Stimulated activated naive CD4-positive, alpha-beta T cell (primary cell): ENCODE measurements around the gene SHROOM2.
A peak's percentile ranks its signal among the peaks of the same experiment; 100 is the strongest.

ENCODE experiments used
- DNase-seq, 6 experiments: peaks; one replicate each; lab custom pipeline; 2025; lab: John Stamatoyannopoulos, UW

The SHROOM2 gene

DNA sequence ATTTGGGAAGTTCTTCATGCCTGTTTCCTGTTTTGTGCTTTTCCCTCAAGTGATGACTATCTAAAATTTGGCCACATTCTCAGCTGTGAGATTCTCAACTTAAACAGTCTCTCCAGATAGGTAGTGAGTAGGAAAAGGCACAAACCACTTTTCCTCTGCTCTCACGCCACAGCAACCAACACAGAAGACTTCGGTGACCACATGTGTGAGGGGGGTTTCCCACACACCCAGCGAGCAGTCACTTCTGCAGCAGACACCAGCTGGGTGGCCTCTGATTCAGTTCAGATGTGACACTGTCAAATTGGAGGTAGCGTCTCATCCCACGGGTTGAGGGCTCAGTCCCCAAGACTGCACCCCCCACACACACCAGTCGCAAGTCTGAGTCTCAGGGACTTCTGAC, 155.9 kb downstream of the SHROOM2 start:
- no peak for DNase-seq

DNA sequence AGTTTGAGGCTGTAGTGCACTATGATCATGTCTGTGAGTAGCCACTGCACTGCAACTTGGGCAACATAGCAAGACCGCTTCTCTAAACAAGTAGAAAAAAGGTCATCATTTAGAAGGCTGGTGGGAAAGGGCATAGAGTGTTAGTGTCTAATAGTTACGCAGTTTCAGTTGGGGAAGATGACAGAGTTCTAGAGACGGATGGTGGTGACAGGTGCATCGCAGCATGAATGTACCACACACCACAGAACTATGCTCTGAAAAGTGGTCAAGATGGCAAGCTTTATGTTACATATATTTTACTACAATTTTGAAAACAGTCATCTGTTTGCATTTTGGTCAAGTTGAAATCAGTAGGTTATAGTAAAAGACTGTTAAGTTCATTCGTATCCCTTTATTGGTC, 157.2 kb downstream of the SHROOM2 start:
- no peak for DNase-seq

DNA sequence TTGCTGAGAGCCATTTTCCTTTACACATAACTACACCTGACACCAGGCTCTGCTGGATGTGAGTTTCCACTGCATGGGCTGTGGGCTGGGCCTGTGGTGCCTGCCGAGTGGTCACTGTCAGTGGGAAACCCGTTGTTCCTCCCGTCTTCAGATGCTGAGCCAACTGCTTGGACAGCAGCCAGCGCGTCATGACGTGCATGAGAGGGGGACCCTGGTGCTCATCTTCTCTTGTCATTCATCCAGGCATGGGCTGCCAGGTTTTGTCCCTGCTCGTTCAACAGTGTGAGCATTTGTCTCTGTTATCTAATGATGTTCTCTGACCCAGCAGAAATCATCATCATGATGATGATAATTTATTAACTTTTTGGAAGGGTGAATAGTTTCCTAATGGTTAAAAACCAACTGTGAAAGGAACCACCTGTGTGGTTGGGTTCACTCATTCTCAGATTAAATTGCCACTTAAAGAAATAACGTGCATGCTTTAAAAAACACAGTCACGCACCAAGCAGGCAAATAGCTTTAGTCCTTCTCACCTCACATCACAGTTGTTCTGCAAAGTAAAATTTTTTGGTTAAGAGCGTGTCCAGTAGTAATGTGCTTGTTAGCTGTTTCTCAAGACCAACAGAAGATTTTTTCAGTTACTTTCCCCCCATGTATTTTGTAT, 161.0 kb downstream of the SHROOM2 start:
- no peak for DNase-seq

DNA sequence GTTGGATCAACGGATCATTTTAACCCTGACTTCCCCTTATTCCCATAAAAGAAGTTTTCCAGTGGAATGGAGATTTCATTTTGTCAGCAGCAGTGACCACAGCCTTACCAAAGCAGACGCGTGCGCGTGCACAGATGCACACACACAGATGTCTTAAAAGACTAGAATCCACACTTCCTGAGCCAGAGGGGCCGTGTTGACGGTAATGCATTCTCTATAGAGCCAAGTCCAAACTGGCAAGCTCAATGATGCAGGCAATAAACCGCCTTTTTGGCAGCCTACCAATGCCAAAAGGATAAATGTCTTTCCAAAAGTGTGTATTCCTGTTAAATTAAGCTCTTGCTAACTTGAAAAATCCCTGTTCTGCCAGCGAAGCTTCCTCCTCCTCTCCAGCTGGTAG, 162.2 kb downstream of the SHROOM2 start:
- no peak for DNase-seq

DNA sequence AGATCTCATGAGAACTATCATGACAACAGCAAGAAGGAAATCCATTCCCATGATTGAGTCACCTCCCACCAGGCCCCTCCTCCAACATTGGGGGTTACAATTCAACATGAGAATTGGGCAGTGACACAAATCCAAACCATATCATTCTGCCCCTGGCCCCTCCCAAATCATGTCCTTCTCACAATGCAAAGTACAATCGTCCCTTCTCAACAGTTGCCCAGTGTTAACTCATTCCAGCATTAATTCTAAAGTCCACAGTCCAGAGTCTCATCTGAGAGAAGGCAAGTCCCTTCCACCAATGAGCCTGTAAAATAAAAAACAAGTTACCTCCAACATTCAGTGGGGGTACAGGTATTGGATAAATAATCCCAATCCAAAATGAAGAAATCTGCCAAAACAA, 166.1 kb downstream of the SHROOM2 start:
- no peak for DNase-seq

DNA sequence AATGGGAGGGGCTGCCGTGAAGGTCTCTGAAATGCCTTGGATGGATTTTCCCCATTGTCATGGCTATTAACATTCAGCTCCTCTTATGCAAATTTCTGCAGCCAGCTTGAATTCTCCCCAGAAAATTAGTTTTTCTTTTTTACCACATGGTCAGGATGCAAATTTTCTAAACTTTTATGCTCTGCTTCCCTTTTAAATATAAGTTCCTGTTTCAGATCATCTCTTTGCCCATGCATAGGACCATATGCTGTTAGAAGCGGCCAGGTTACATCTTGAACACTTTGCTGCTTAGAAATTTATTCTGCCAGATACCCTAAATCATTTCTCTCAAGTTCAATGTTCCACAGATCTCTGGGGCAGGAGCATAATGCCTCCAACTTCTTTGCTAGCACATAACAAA, 167.2 kb downstream of the SHROOM2 start:
- no peak for DNase-seq

DNA sequence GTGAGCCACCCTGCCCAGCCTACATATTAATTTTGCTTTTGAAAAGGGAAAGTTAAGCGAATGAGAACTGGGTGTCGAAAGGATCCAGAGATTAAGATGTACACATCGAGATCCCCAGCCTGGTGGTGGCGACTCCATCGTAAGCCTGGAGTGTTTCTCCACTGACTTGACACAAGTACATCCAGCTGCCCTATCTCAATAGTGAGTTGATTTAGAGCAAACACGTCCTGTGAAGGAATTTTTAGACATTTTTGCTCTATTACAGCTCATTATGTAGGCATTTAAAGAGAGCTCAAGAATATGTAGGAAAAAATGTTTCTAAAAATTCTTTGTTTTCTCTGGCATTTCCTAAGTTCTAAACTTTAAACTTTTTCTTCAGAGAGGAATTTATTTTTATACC, 169.3 kb downstream of the SHROOM2 start:
- DNase-seq: no peak

DNA sequence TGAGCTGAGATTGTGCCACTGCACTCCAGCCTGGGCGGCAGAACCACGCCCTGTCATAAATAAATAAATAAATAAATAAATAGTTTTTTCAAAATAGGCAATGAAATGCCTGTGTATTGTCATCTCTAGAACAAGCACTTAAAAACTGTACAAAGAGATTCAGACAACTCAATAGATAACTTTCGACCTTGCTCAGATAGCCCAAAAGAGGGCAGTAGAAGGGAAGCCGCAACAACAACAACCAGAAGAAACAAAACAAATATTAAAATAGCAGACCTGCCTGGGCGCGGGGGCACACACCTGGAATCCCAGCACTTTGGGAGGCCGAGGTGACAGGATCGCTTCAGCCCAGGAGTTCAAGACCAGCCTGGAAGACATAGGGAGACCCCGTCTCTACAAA, 171.5 kb downstream of the SHROOM2 start:
- DNase-seq: no peak

DNA sequence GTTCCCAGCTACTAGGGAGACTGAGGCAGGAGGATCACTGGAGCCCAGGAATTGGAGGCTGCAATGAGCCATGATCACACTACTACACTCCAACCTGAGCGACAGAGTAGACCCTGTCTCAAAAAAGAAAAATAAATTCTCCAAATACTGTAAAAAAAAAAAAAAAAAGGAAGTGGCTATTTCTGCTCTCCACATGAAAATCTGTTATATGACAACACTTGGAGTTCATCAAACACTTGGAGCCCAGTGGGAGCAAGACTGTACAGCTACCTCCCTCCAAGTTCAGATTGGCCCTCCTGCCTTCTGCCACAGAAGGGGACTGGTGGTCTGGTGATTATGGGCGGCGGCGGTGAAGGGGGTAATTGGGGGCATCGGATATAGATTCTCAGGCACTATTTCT, 172.0 kb downstream of the SHROOM2 start:
- DNase-seq: no peak

DNA sequence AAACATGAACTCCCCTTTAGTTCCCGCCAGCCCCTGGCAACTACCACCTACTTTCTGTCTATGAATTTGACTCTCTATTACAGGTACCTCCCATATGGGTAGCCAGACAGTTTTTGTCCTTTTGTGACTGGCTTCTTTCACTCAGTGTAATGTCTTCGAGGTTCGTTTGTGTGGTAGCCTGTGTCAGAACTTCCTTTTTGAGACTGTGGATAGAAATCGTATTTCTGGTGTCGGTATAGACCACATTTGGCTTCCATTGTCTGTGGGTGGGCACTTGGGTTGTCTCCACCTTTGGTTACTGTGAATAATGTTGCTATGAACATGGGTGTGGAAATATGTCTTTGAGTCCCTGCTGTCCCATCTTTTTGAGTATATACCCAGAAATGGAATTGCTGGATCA, 175.5 kb downstream of the SHROOM2 start:
- DNase-seq: no peak

DNA sequence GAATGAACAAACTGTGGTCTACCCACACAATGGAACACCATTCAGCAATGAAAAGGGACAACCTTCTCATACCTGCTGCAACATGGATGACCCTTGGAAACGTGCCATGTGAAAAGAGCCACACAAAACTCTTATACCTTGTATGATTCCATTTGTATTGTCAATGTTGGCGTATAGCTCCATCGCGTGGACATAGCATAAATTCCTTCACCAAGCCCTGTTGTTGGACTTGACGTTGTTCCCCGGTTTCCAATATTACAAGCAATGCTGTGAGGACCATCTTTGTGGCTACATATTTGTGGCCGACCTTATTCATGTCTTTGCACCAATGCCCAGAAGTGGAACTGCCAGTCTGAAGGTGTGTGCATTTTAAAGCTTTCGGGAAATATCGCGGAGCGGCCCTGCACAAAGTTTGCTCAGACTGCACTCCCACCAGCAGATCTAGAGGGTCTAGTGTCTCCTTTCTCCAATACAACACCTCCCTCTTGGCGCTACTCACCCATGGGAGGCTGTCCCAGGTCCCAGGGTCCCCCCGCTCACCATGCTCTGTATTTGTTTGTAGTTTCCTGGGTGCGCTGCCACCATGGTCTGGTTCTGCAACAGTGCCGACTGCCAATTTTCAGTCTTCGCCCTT, 180.7 kb downstream of the SHROOM2 start, which contains the start of gene CLDN34:
TSS of gene CLDN34 (plus strand) at position 584 of the 634 bp plus-strand sequence. CDS start at position 584, 0 bp downstream.
- DNase-seq: no peak

DNA sequence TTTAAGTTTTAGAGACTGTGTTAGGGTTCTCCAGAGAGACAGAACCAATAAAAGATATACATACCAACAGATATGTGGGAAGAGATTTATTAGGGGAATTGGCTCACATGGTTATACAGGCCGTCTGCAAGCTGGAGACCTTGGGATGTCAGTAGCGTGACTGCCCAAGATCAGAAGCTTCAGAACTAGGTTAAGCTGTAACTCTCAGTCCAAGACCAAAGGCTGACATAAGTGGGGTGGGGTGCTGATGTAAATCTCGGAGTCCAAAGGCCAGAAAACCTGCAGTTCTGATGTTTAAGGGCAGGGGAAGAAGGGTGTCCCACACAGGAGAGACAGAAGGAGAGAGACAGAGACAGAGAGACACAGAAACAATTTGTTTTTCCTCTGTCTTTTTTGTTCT, 191.4 kb downstream of the SHROOM2 start:
- DNase-seq: no peak

DNA sequence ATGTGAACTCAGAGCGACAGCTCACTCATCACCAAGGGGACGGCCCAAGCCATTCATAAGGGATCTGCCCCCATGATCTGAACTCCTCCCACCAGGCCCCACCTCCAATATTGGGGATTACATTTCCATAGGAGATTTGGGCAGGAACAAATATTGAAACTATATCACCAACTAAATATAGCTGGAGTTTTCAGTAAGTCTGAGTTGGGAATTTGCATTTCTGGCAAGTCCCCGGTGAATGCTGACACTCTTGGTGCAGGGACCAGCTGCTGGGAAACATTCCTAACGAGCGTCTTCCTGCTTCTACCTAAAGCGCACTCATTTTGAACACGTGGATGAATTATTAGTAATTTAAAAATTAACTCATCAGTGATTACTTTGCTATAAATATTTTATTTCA, 194.2 kb downstream of the SHROOM2 start:
- no peak for DNase-seq

DNA sequence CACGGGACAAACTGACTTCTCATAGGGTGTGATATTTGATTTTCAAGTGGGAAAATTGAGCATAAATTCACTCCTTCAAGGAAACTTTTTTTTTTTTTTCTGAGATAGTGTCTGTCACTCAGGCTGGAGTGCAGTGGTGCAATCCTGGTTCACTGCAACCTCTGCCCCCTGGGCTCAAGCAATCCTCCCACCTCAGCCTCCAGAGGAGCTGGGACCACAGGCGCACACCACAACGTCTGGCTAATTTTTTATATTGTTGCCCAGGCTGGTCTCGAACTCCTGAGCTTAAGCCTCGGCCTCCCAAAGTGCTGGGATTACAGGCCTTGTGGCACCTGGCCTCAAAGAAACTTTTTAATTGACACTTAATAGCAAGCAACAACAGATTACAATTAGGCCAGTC, 194.7 kb downstream of the SHROOM2 start:
- no peak for DNase-seq

DNA sequence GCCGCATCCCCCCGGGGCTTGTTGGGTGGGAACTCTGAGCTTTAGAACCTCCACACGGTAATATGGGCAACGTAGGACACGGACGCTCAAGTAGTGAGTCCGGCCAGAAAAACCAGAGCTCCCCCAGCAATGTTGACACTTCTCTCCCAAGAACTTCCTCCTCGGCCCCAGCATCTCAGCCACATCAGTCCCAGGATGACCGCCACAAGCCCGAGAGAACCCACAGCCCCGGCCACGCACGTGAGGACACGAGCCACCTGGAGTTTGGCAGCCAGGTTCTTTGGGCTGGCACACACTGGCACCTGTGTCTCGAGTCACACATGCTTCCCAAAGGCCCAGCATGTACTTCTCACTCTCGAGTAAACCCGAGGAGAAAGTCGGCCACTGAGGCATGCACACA, 197.2 kb downstream of the SHROOM2 start:
- no peak for DNase-seq

DNA sequence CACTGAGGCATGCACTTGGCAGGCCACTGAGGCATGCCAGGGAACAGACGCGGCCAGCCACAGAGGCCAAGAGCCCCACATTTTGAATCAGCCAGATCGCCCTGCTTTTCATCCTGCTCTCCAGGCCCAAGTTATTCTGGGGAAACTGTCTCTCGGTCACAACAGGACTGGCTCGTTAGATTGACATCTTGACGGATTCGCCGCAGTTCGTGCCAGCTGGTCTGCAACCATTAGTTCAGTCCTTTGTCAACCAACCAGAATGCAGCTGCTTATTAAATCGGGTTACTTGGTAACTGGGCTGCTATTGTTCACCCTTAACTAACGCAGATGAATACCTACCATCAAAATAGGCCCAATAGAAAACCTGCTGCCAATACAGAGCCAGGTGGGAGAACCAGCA, 197.6 kb downstream of the SHROOM2 start:
- DNase-seq: no peak

DNA sequence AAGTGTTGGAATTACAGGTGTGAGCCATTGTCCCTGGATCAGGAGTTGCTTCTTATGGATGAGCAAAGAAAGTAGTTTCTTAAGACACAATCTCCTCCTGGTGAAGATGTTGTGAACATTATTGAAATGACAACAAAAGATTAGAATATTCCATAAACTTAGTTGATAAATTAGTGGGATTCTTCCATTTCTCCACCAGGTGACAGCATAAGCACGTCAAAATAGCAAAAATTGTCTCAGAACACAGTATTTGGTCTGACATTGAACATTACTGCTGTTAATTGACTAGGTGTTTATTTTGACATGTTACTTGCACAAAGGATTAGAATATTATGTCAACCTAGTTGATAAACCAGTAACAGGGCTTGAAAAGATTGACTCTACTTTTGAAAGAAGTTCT, 202.5 kb downstream of the SHROOM2 start:
- peak in 2 of 6 experiments; percentile 19 to 25 for DNase-seq

DNA sequence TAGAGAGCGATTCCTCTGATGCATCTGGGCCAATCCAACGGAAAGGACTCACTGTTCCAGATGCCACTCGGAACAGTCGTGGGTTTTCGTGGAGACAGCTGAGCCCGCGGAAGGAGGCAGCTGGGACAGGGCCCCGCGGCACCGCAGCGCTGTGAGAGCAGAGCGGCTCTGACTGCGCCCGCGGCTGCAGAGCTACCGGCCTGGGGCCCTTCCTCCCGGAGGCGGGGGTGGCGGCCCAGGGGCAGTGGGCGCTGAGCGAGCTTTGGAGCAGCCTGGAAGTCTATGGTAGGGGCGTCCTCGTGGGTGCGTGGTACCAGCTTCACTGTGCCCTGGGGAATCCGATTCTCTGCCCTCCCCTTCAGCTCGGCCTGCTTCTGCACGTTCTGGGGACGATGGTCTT, 205.8 kb downstream of the SHROOM2 start:
- no peak for DNase-seq

DNA sequence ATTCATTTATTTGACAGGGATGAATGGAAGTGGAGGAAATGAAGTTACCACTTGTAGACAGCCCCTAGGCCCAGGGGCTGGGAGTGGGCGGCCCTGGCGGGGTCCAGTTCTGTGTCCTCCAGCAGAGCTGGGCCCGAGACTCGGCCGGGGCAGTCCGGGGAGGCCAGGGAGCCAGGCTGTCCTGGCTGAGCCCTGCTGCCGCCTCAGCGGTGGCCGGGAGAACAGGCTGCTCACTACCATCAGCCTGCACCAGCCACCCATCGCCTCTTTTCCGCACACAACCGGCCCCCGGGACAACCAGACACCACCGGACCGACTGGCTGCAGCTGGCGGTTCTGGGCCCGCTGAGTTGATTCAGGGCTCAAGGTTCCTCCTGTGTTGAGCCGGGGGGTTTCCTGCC, 206.5 kb downstream of the SHROOM2 start:
- DNase-seq: no peak

DNA sequence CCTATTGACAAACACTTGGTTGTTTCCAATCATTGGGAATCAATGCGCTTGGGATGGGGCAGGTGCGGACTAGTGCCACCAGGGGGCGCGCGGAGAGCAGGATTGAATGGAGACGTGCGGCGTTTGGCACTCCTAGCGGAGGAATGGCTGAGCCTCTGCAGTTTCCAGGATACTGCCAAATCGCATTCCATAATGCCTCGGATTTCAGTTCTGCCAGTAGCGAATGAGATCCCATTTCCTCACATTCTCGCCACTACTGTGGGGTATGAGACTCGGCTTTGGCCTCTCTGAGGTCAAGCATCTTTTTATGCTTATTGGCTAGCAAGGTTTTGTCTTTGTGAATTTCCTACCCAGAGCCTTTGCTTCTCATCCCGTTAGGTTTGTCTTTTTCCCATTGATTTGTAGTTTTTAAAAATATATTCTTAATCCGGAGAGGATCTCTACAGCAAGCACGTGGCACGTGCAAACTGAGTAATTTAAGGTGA, 209.7 kb downstream of the SHROOM2 start:
- peak; percentile 21 to 80 (median 70) for DNase-seq

DNA sequence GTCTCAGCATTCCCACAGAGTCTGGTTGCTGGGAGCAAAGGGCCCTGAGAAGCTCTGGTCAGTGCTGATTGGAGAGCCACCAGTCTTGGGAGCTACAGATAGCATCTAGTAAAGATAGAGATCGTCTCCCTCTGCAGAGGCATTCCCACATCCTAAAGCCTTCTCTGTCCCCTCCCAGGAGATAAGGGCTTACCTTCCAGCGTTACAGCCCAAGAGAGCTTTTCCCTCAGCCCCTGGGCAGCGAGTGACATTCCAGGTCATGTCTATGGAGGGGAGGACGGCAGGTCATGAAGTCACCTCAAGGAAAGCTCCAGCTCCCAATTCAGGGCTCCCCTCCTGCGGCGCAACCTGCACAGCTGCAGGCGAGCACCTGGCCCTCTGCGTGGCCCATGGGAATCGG, 210.8 kb downstream of the SHROOM2 start:
- DNase-seq: no peak

DNA sequence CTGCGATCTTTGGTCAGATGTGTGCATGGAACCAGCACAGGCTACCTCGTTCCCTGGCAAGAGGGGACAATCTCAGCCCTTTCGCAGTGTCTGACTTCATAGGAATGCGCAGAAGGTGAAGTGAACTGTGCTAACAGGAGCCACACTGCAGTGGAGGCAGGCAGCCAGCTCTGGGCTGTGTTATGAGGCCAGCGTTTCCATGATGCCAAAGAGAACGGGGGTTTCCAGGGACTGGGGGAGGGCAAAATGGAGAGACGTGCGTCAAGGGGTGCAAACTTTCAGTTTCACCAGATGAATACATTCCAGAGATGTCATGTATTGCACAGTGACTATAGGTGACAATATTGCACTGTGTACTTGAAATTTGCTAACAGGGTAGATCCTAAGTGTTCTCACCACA, 211.3 kb downstream of the SHROOM2 start:
- no peak for DNase-seq
